GM15510 (cell line): ENCODE data around the gene TEDC2.

Source experiments
- POLR2A ChIP-seq: IDR thresholded peaks from 3 replicates; pipeline ENCODE4 v1.6.1; 2011; ENCODE audit warnings: borderline replicate concordance; ENCODE audit not compliant: insufficient read length; ENCODE audit errors: extremely low read depth

Gene TEDC2

GRCh38 chr16:2429771-2430663 is 29.9 kb upstream of the TEDC2 start:
- no peak for TF ChIP-seq POLR2A

- no peak for TF ChIP-seq POLR2A
Observed at GRCh38 chr16:2432286-2432685, 27.6 kb upstream of the TEDC2 start.

- no peak for TF ChIP-seq POLR2A
Observed at GRCh38 chr16:2432801-2433505, 27.0 kb upstream of the TEDC2 start.

GRCh38 chr16:2436110-2436509 is 23.8 kb upstream of the TEDC2 start:
- no peak for TF ChIP-seq POLR2A

GRCh38 chr16:2437032-2437790 is 22.7 kb upstream of the TEDC2 start:
- TF ChIP-seq POLR2A: no peak

- no peak for TF ChIP-seq POLR2A
Observed at GRCh38 chr16:2438121-2438520, 21.8 kb upstream of the TEDC2 start.

GRCh38 chr16:2439598-2439997 is 20.3 kb upstream of the TEDC2 start:
- TF ChIP-seq POLR2A: peak; percentile 10

- TF ChIP-seq POLR2A: no peak
Observed at GRCh38 chr16:2443555-2443954, 16.4 kb upstream of the TEDC2 start.

GRCh38 chr16:2447920-2448583 is 11.9 kb upstream of the TEDC2 start:
- TF ChIP-seq POLR2A: no peak

- no peak for TF ChIP-seq POLR2A
Observed at GRCh38 chr16:2449118-2449517, 10.8 kb upstream of the TEDC2 start.

- TF ChIP-seq POLR2A: no peak
Observed at GRCh38 chr16:2450535-2450934, 9.4 kb upstream of the TEDC2 start.

- no peak for TF ChIP-seq POLR2A
Observed at GRCh38 chr16:2450975-2451381, 8.9 kb upstream of the TEDC2 start.

- TF ChIP-seq POLR2A: no peak
Observed at GRCh38 chr16:2451851-2452320, 8.0 kb upstream of the TEDC2 start.

- no peak for TF ChIP-seq POLR2A
Observed at GRCh38 chr16:2452650-2453049, 7.3 kb upstream of the TEDC2 start.
